Esophagus squamous epithelium (tissue), 5 donors: ENCODE results near the gene UBE2I. TPM values are rescaled to one million over a fixed set of nuclear protein-coding genes. Genes with fewer than 3 reads are reported as not detected.

Experiments
- DNase-seq: peaks from one replicate; lab custom pipeline; 2025; lab: John Stamatoyannopoulos, UW
- H3K27ac ChIP-seq, 4 donors: fragments of 200-600 bp; sonication (generic); one replicate each; pipeline ENCODE4 v1.5.1; 2016 to 2019; ENCODE audit warnings: mild to moderate bottlenecking in 1 of 4
- H3K27me3 ChIP-seq, 4 donors: fragments of 200-600 bp; sonication (generic); 1 replicate in 3 of 4; 2 replicates in 1 of 4; pipeline versions ENCODE4 v1.5.1 to v1.6.0; 2017 to 2021; ENCODE audit warnings: antibody characterized with exemption in 1 of 4
- H3K36me3 ChIP-seq, 3 donors: fragments of 200-600 bp; sonication (generic); one replicate each; pipeline ENCODE4 v1.5.1; 2016 to 2019
- H3K4me1 ChIP-seq, 3 donors: fragments of 200-600 bp; sonication (generic); one replicate each; pipeline ENCODE4 v1.5.1; 2017 to 2019
- H3K4me3 ChIP-seq, 4 donors: fragments of 200-600 bp; sonication (generic); 1 replicate in 3 of 4; 2 replicates in 1 of 4; pipeline ENCODE4 v1.5.1; 2016 to 2019; ENCODE audit warnings: mild to moderate bottlenecking in 2 of 4, moderate library complexity in 1 of 4
- H3K9me3 ChIP-seq, 3 donors: fragments of 200-600 bp; sonication (generic); one replicate each; pipeline ENCODE4 v1.5.1; 2016 to 2019
- CTCF ChIP-seq, 6 experiments: fragments of 450-650 bp in 4 of 6; fragments of 200-600 bp in 2 of 6; sonication (generic) in 2 of 6; IDR thresholded peaks; one replicate each; pipeline ENCODE4 v1.5.1; 2016 to 2019; ENCODE audit warnings: antibody characterized with exemption in 6 of 6, mild to moderate bottlenecking in 4 of 6, moderate library complexity in 4 of 6
- POLR2A ChIP-seq, 4 donors: fragments of 450-650 bp; IDR thresholded peaks; one replicate each; pipeline ENCODE4 v1.6.1; 2017; ENCODE audit warnings: antibody characterized with exemption in 4 of 4, mild to moderate bottlenecking in 4 of 4, moderate library complexity in 3 of 4
- WGBS, 2 donors: methylation state at CpG; one replicate each; pipeline ENCODE4 v1.1.5; 2018; 5-methylcytosine and 5-hydroxymethylcytosine counted together
- intact Hi-C: fragments of 100-400 bp; cut with DNase I; formaldehyde crosslinking; loops from one replicate; pipeline ENCODE4 v1.15.0; 2022
- total RNA-seq, 4 donors: library from RNA; depleted of rRNA; stranded (reverse); fragments of >200 nt; gene quantifications; one replicate each; pipeline ENCODE4 v1.1.0, GENCODE V29; 2016
- donor health status: DM: yes; HTN: yes; CAD: no.

UBE2I gene
- total RNA-seq, 4 donors from 2014 or later: 31.8 to 88.1 (median 76.3) TPM

- intact Hi-C loops: no loop called here
- H3K27me3 ChIP-seq: no peaks in the 10 kb centered on the region
- TF ChIP-seq CTCF (IDR thresholded peaks at IDR 0.05): no peak
- TF ChIP-seq POLR2A (IDR thresholded peaks at IDR 0.05): no peak
- H3K4me1 ChIP-seq: peaks cover 24 to 62% (median 36%) of the 10 kb centered on the region in 3 donors
- peaks cover 23 to 35% (median 24%) of the 10 kb centered on the region in 3 donors for H3K36me3 ChIP-seq
- no peak for DNase-seq
- peak overlapping the region; percentile 77 to 99 (median 99) for H3K27ac ChIP-seq
- WGBS, 2 donors: 3 to 4% methylated on average over 4 to 13 of the region's 14 CpGs
- peak overlapping the region; percentile 68 to 93 (median 82) for H3K4me3 ChIP-seq
- no peaks in the 10 kb centered on the region for H3K9me3 ChIP-seq
Measured at GRCh38 chr16:1310832-1311200, 1.4 kb downstream of the UBE2I start.

- Histone ChIP-seq H3K9me3 (no peaks in the 10 kb centered on the region), H3K4me3 (peak overlapping the region; percentile 68 to 93 (median 82)), H3K36me3 (peaks cover 27 to 40% (median 28%) of the 10 kb centered on the region in 3 donors), H3K27me3 (no peaks in the 10 kb centered on the region), H3K4me1 (peaks cover 24 to 62% (median 36%) of the 10 kb centered on the region in 3 donors), H3K27ac (peak overlapping the region in 3 of 4 donors; percentile 77 to 99 (median 99))
- DNase-seq: no peak
- TF ChIP-seq CTCF (IDR thresholded peaks at IDR 0.05) (no peak), POLR2A (IDR thresholded peaks at IDR 0.05) (no peak)
- WGBS, 2 donors: 0 to 12% methylated on average over 3 to 12 of the region's 13 CpGs
- intact Hi-C loops: no loop called here
Measured at GRCh38 chr16:1311212-1311737, 1.8 kb downstream of the UBE2I start.

GRCh38 chr16:1311738-1312466, 2.5 kb downstream of the UBE2I start:
- Histone ChIP-seq H3K4me3 (peak overlapping the region; percentile 68 to 93 (median 82)), H3K27me3 (no peaks in the 10 kb centered on the region), H3K27ac (peak overlapping the region in 3 of 4 donors; percentile 77 to 99 (median 99)), H3K36me3 (peaks cover 33 to 46% (median 34%) of the 10 kb centered on the region in 3 donors), H3K9me3 (no peaks in the 10 kb centered on the region), H3K4me1 (peaks cover 24 to 62% (median 36%) of the 10 kb centered on the region in 3 donors)
- DNase-seq: no peak
- intact Hi-C loops: no loop called here
- WGBS, 2 donors: 19 to 30% methylated on average over 4 to 8 of the region's 35 CpGs
- no peak for TF ChIP-seq POLR2A (IDR thresholded peaks at IDR 0.05)
- no peak for TF ChIP-seq CTCF (IDR thresholded peaks at IDR 0.05)

GRCh38 chr16:1312467-1312816, 3.0 kb downstream of the UBE2I start:
- Histone ChIP-seq H3K9me3 (no peaks in the 10 kb centered on the region), H3K27me3 (no peaks in the 10 kb centered on the region), H3K27ac (peak overlapping the region in 3 of 4 donors; percentile 77 to 99 (median 99)), H3K4me1 (peaks cover 24 to 62% (median 36%) of the 10 kb centered on the region in 3 donors), H3K36me3 (peaks cover 37 to 52% (median 40%) of the 10 kb centered on the region in 3 donors), H3K4me3 (peak overlapping the region in 2 of 4 donors; percentile 85 to 93)
- intact Hi-C loops: no loop called here
- DNase-seq: no peak
- 81 to 90% methylated on average over 2 to 12 of the region's 16 CpGs for WGBS, 2 donors
- TF ChIP-seq POLR2A (IDR thresholded peaks at IDR 0.05) (no peak), CTCF (IDR thresholded peaks at IDR 0.05) (no peak)

GRCh38 chr16:1312903-1313302, 3.5 kb downstream of the UBE2I start:
- TF ChIP-seq POLR2A (IDR thresholded peaks at IDR 0.05) (no peak), CTCF (IDR thresholded peaks at IDR 0.05) (no peak)
- Histone ChIP-seq H3K27ac (no peak overlapping the region), H3K4me1 (peaks cover 24 to 60% (median 36%) of the 10 kb centered on the region in 3 donors), H3K27me3 (no peaks in the 10 kb centered on the region), H3K9me3 (no peaks in the 10 kb centered on the region), H3K4me3 (no peak overlapping the region), H3K36me3 (peaks cover 40 to 56% (median 44%) of the 10 kb centered on the region in 3 donors)
- 90 to 100% methylated on average over 1 to 2 of the region's 15 CpGs for WGBS, 2 donors
- intact Hi-C loops: no loop called here
- DNase-seq: no peak
